IMR-90 (cell line): ENCODE measurements around the gene METTL15. TPM values are rescaled to one million over a fixed set of nuclear protein-coding genes. Genes with fewer than 3 reads are reported as not detected.

Source experiments
- ATAC-seq: fragments of 200-7000 bp; cut with Tn5 transposase; 2 replicates; pipeline ENCODE4 v1.9.1; 2020; ENCODE audit warnings: low read depth, mild to moderate bottlenecking, moderate library complexity
- BruUV-seq: library from RNA; stranded (reverse); fragments of 400-500 nt; replicated peaks from 2 replicates; lab custom pipeline; 2021; lab: Mats Ljungman, UMichigan
- CTCF ChIA-PET: fragments of 300-600 bp; formaldehyde crosslinking; extraction: SDS; loops from one replicate; lab custom pipeline; 2021; ENCODE audit warnings: antibody characterized with exemption; lab: Yijun Ruan, JAX
- POLR2A ChIA-PET: fragments of 300-600 bp; sonication (Branson Sonifier 250); formaldehyde crosslinking; loops from one replicate; lab custom pipeline; 2022; ENCODE audit warnings: antibody characterized with exemption; ENCODE audit not compliant: unreplicated experiment; lab: Charles Lee
- DNase-seq: peaks from one replicate; pipeline ENCODE4 v3.0.0; 2013
- H2AFZ ChIP-seq: replicated peaks from 2 replicates; pipeline ENCODE3; 2013; ENCODE audit warnings: low read length, mild to moderate bottlenecking; ENCODE audit not compliant: poor library complexity
- H2AK5ac ChIP-seq: 2 replicates; pipeline ENCODE4 v1.6.1; 2013; ENCODE audit warnings: low read depth, low read length, inconsistent platforms
- H2AK9ac ChIP-seq: replicated peaks from 2 replicates; pipeline ENCODE3; 2013; ENCODE audit warnings: mild to moderate bottlenecking, low read depth, low read length, moderate library complexity; ENCODE audit not compliant: poor library complexity
- H2BK120ac ChIP-seq: 2 replicates; pipeline ENCODE4 v1.6.1; 2013; ENCODE audit warnings: low read depth, low read length, inconsistent platforms
- H2BK15ac ChIP-seq: 3 replicates; pipeline ENCODE4 v1.6.1; 2013; ENCODE audit warnings: low read depth, low read length, inconsistent platforms
- H2BK20ac ChIP-seq: 2 replicates; pipeline ENCODE4 v1.6.1; 2013; ENCODE audit warnings: low read depth, mild to moderate bottlenecking, inconsistent platforms, low read length, moderate library complexity
- H2BK5ac ChIP-seq: 2 replicates; pipeline ENCODE4 v1.6.1; 2013; ENCODE audit warnings: mild to moderate bottlenecking, low read depth, low read length, inconsistent platforms; ENCODE audit not compliant: poor library complexity, severe bottlenecking
- H3K14ac ChIP-seq: replicated peaks from 2 replicates; pipeline ENCODE4 v1.6.1; 2013; ENCODE audit warnings: low read depth, low read length, inconsistent platforms
- H3K18ac ChIP-seq: 2 replicates; pipeline ENCODE4 v1.6.1; 2013; ENCODE audit warnings: low read depth, low read length, control low read depth
- H3K23ac ChIP-seq: 2 replicates; pipeline ENCODE4 v1.6.1; 2013; ENCODE audit warnings: low read depth, low read length, inconsistent platforms
- H3K27ac ChIP-seq: 2 replicates; pipeline ENCODE4 v1.5.1; 2013; ENCODE audit warnings: mild to moderate bottlenecking, control low read depth, low read length; ENCODE audit not compliant: insufficient read depth
- H3K27me3 ChIP-seq: 2 replicates; pipeline ENCODE4 v1.6.1; 2013; ENCODE audit warnings: low read length; ENCODE audit not compliant: control insufficient read depth, insufficient read depth
- H3K36me3 ChIP-seq: 2 replicates; pipeline ENCODE4 v1.6.1; 2013; ENCODE audit warnings: low read length, mixed read lengths; ENCODE audit not compliant: control insufficient read depth, insufficient read depth
- H3K4ac ChIP-seq: 2 replicates; pipeline ENCODE4 v1.6.1; 2013; ENCODE audit warnings: low read depth, low read length, inconsistent platforms
- H3K4me1 ChIP-seq: 2 replicates; pipeline ENCODE4 v1.6.1; 2013; ENCODE audit warnings: low read length, mixed read lengths; ENCODE audit not compliant: control insufficient read depth, insufficient read depth
- H3K4me2 ChIP-seq: 2 replicates; pipeline ENCODE4 v1.6.1; 2013; ENCODE audit warnings: low read depth, mild to moderate bottlenecking, control low read depth, low read length, moderate library complexity
- H3K4me3 ChIP-seq: 2 replicates; pipeline ENCODE4 v1.5.1; 2013; ENCODE audit warnings: low read depth, mild to moderate bottlenecking, control low read depth, low read length, moderate library complexity; ENCODE audit not compliant: insufficient read depth
- H3K56ac ChIP-seq: 2 replicates; pipeline ENCODE4 v1.6.1; 2013; ENCODE audit warnings: low read length, inconsistent platforms; ENCODE audit not compliant: insufficient read depth; ENCODE audit errors: extremely low read depth
- H3K79me1 ChIP-seq, 2 experiments: 2 replicates each; pipeline ENCODE4 v1.6.1; 2013; ENCODE audit warnings: low read length in 2 of 2, inconsistent platforms in 1 of 2, low read depth in 1 of 2
- H3K9ac ChIP-seq: 2 replicates; pipeline ENCODE4 v1.6.1; 2013; ENCODE audit warnings: low read depth, low read length, control low read depth
- H3K9me1 ChIP-seq: 2 replicates; pipeline ENCODE4 v1.6.1; 2013; ENCODE audit warnings: low read length, inconsistent platforms; ENCODE audit not compliant: insufficient read depth
- H3K9me3 ChIP-seq: 2 replicates; pipeline ENCODE4 v1.6.1; 2013; ENCODE audit warnings: low read length; ENCODE audit not compliant: control insufficient read depth, insufficient read depth
- H4K20me1 ChIP-seq: 2 replicates; pipeline ENCODE4 v1.6.1; 2013; ENCODE audit warnings: low read length, inconsistent platforms; ENCODE audit not compliant: insufficient read depth
- H4K5ac ChIP-seq: 2 replicates; pipeline ENCODE4 v1.6.1; 2013; ENCODE audit warnings: mild to moderate bottlenecking, low read depth, low read length, control low read depth
- H4K8ac ChIP-seq, 2 experiments: 2 replicates each; pipeline ENCODE4 v1.6.1; 2013; ENCODE audit warnings: low read depth in 2 of 2, low read length in 2 of 2, control low read depth in 1 of 2, inconsistent platforms in 1 of 2
- H4K91ac ChIP-seq: 2 replicates; pipeline ENCODE4 v1.6.1; 2013; ENCODE audit warnings: low read depth, low read length, inconsistent platforms; ENCODE audit not compliant: insufficient read depth
- BHLHE40 ChIP-seq: fragments of 150-350 bp; IDR thresholded peaks from 2 replicates; pipeline ENCODE4 v1.6.1; 2016; ENCODE audit warnings: mild to moderate bottlenecking, low read depth, low read length
- CEBPB ChIP-seq: IDR thresholded peaks from 2 replicates; pipeline ENCODE4 v1.6.1; 2012; ENCODE audit warnings: low read depth, low read length, improper control_type of control experiment
- CHD1 ChIP-seq: IDR thresholded peaks from 2 replicates; pipeline ENCODE4 v1.6.1; 2012; ENCODE audit warnings: low read depth, low read length, improper control_type of control experiment
- FOS ChIP-seq: fragments of 150-350 bp; IDR thresholded peaks from 2 replicates; pipeline ENCODE4 v1.6.1; 2016; ENCODE audit warnings: low read depth, low read length
- MAFK ChIP-seq: IDR thresholded peaks from 2 replicates; pipeline ENCODE4 v1.6.1; 2012; ENCODE audit warnings: low read depth, low read length, improper control_type of control experiment
- MAZ ChIP-seq: IDR thresholded peaks from 2 replicates; pipeline ENCODE4 v1.6.1; 2012; ENCODE audit warnings: low read depth, mild to moderate bottlenecking, low read length, improper control_type of control experiment, moderate library complexity, borderline replicate concordance
- MXI1 ChIP-seq: IDR thresholded peaks from 2 replicates; pipeline ENCODE4 v1.6.1; 2012; ENCODE audit warnings: low read depth, mild to moderate bottlenecking, low read length, moderate library complexity, borderline replicate concordance
- NFE2L2 ChIP-seq: fragments of 150-350 bp; IDR thresholded peaks from 2 replicates; pipeline ENCODE4 v1.6.1; 2016; ENCODE audit warnings: low read depth, mild to moderate bottlenecking, low read length
- POLR2A ChIP-seq: IDR thresholded peaks from 2 replicates; pipeline ENCODE4 v1.6.1; 2012; ENCODE audit warnings: mild to moderate bottlenecking, low read depth, low read length
- RAD21 ChIP-seq: IDR thresholded peaks from 2 replicates; pipeline ENCODE4 v1.6.1; 2012; ENCODE audit warnings: low read length, improper control_type of control experiment
- RCOR1 ChIP-seq: IDR thresholded peaks from 2 replicates; pipeline ENCODE4 v1.6.1; 2012; ENCODE audit warnings: mild to moderate bottlenecking, low read length, improper control_type of control experiment; ENCODE audit not compliant: insufficient replicate concordance
- RFX5 ChIP-seq: IDR thresholded peaks from 2 replicates; pipeline ENCODE4 v1.8.0; 2012; ENCODE audit warnings: low read depth, mild to moderate bottlenecking, low read length, moderate library complexity
- SMC3 ChIP-seq: fragments of 150-350 bp; IDR thresholded peaks from 2 replicates; pipeline ENCODE4 v1.6.1; 2016; ENCODE audit warnings: low read depth, mild to moderate bottlenecking, antibody characterized with exemption, low read length, moderate library complexity
- WGBS, 2 experiments: methylation state at CpG; one replicate each; pipeline versions ENCODE4 v1.1.5 to v1.1.7; 2013; ENCODE audit warnings: missing lambda C conversion rate in 2 of 2; ENCODE audit not compliant: insufficient read length in 1 of 2; ENCODE audit errors: extremely low coverage in 2 of 2; 5-methylcytosine and 5-hydroxymethylcytosine counted together
- dilution Hi-C: fragments of 300-500 bp; cut with HindIII; formaldehyde crosslinking; loops from one replicate; pipeline ENCODE4 v1.14.3; 2018; ENCODE audit warnings: low sequenced_read_pairs; ENCODE audit not compliant: unreplicated experiment
- in situ Hi-C: fragments of 300-500 bp; cut with MboI; formaldehyde crosslinking; loops from 3 replicates; pipeline ENCODE4 v1.14.3; 2019; ENCODE audit warnings: low sequenced_read_pairs, inconsistent platforms, mixed read lengths
- intact Hi-C: fragments of 100-400 bp; cut with micrococcal nuclease; formaldehyde crosslinking; loops from 2 replicates; pipeline ENCODE4 v1.10.0; 2022
- polyA plus RNA-seq, 3 experiments: library from polyadenylated mRNA; depleted of rRNA; stranded (reverse); fragments of >200 nt; gene quantifications; 2 replicates each; pipeline ENCODE4 v1.2.3, GENCODE V29; 2012; ENCODE audit warnings: low replicate concordance in 1 of 3
- total RNA-seq: library from RNA; depleted of rRNA; stranded (reverse); fragments of >200 nt; gene quantifications from 2 replicates; pipeline ENCODE4 v1.2.3, GENCODE V29; 2012
- TF ChIP-seq, protein P1 (sequence below): fragments of 150-350 bp; IDR thresholded peaks from 2 replicates; pipeline ENCODE4 v1.6.1; 2017; ENCODE audit warnings: mild to moderate bottlenecking, antibody characterized with exemption, low read length, low read depth
- TF ChIP-seq, protein P2 (sequence below): fragments of 150-350 bp; IDR thresholded peaks from 2 replicates; pipeline ENCODE4 v1.6.1; 2016; ENCODE audit warnings: low read depth, mild to moderate bottlenecking, low read length, moderate library complexity, borderline replicate concordance
- TF ChIP-seq, protein P3 (sequence below): conservative IDR thresholded peaks from 2 replicates; pipeline ENCODE4 v1.5.1; 2012; ENCODE audit warnings: mild to moderate bottlenecking, low read depth, low read length, improper control_type of control experiment

Gene METTL15
- total and polyA plus RNA-seq, 2 of the 4 experiments (the other 2 are of a cell fraction), result 6.5 to 30.5 TPM

DNA sequence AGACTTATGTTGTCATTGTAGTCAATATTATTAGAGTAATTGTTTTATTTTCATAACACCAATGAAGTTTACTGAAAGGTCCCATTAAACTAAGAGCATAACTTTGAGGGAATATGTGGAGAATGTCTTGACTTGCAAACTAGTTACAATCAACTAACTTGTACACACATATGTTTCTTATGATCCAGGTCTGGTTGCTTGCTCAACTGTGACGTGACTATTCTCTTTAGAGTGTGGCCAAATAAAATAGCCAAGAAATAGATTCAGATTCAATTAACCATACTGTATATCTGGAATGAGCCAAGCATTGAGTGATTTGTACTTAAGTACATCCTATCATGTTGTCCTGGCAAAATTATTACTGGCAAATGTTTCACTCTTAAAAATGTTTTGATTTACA, 101.7 kb downstream of the METTL15 start:
- Histone ChIP-seq H2BK15ac (no peak overlapping the region), H3K4me1 (no peaks in the 10 kb centered on the region), H3K14ac (no peak overlapping the region), H2AK5ac (no peak overlapping the region), H4K20me1 (no peaks in the 10 kb centered on the region), H3K9ac (no peak overlapping the region), H3K9me1 (no peaks in the 10 kb centered on the region), H4K5ac (no peak overlapping the region), H3K27ac (no peak overlapping the region), H3K9me3 (no peaks in the 10 kb centered on the region), H3K79me1 (peaks cover 8% of the 10 kb centered on the region in 2 experiments; a peak in 2 of 4 replicates), H2BK120ac (no peak overlapping the region), H2BK5ac (no peak overlapping the region), H3K4me2 (no peak overlapping the region), H2BK20ac (no peak overlapping the region), H2AFZ (no peak overlapping the region), H3K36me3 (peaks cover 2% of the 10 kb centered on the region), H3K56ac (no peak overlapping the region), H3K27me3 (no peaks in the 10 kb centered on the region), H3K18ac (no peak overlapping the region), H4K91ac (no peak overlapping the region), H3K23ac (no peak overlapping the region), H3K4ac (no peak overlapping the region), H3K4me3 (no peak overlapping the region), H2AK9ac (no peak overlapping the region), H4K8ac (no peak overlapping the region)
- CTCF ChIA-PET, result no interaction called here
- ATAC-seq (no peak), DNase-seq (no peak)
- no CpG with 5 or more reads among the region's 1 CpG for WGBS, 2 experiments
- BruUV-seq, result no TSS peak
- in situ Hi-C loops (no loop called here), intact Hi-C loops (no loop called here), dilution Hi-C loops (no loop called here)
- POLR2A ChIA-PET, result no interaction called here
- no peak for TF ChIP-seq MAZ
- no peak for TF ChIP-seq RFX5
- no peak for TF ChIP-seq MXI1
- TF ChIP-seq CHD1, result no peak
- TF ChIP-seq FOS, result no peak
- TF ChIP-seq POLR2A, result no peak
- TF ChIP-seq, protein P1, sequence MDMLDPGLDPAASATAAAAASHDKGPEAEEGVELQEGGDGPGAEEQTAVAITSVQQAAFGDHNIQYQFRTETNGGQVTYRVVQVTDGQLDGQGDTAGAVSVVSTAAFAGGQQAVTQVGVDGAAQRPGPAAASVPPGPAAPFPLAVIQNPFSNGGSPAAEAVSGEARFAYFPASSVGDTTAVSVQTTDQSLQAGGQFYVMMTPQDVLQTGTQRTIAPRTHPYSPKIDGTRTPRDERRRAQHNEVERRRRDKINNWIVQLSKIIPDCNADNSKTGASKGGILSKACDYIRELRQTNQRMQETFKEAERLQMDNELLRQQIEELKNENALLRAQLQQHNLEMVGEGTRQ, result no peak
- no peak for TF ChIP-seq RAD21
- no peak for TF ChIP-seq SMC3
- no peak for TF ChIP-seq MAFK
- no peak for TF ChIP-seq BHLHE40
- no peak for TF ChIP-seq NFE2L2
- TF ChIP-seq, protein P2, sequence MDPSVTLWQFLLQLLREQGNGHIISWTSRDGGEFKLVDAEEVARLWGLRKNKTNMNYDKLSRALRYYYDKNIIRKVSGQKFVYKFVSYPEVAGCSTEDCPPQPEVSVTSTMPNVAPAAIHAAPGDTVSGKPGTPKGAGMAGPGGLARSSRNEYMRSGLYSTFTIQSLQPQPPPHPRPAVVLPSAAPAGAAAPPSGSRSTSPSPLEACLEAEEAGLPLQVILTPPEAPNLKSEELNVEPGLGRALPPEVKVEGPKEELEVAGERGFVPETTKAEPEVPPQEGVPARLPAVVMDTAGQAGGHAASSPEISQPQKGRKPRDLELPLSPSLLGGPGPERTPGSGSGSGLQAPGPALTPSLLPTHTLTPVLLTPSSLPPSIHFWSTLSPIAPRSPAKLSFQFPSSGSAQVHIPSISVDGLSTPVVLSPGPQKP, result no peak
- no peak for TF ChIP-seq CEBPB
- TF ChIP-seq, protein P3, sequence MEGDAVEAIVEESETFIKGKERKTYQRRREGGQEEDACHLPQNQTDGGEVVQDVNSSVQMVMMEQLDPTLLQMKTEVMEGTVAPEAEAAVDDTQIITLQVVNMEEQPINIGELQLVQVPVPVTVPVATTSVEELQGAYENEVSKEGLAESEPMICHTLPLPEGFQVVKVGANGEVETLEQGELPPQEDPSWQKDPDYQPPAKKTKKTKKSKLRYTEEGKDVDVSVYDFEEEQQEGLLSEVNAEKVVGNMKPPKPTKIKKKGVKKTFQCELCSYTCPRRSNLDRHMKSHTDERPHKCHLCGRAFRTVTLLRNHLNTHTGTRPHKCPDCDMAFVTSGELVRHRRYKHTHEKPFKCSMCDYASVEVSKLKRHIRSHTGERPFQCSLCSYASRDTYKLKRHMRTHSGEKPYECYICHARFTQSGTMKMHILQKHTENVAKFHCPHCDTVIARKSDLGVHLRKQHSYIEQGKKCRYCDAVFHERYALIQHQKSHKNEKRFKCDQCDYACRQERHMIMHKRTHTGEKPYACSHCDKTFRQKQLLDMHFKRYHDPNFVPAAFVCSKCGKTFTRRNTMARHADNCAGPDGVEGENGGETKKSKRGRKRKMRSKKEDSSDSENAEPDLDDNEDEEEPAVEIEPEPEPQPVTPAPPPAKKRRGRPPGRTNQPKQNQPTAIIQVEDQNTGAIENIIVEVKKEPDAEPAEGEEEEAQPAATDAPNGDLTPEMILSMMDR, result no peak
- TF ChIP-seq RCOR1, result no peak
